Loucy (cell line): Measurements from ENCODE around the gene CCDC63.

Experiments used
- H2AFZ ChIP-seq: fragments of 200-600 bp; sonication (generic); 2 replicates; pipeline ENCODE4 v1.6.0; 2016; ENCODE audit warnings: antibody characterized with exemption, mild to moderate bottlenecking, low read length, moderate library complexity
- H3F3A ChIP-seq: fragments of 200-600 bp; 2 replicates; pipeline ENCODE4 v1.6.0; 2016; ENCODE audit warnings: antibody characterized with exemption, low read depth, mild to moderate bottlenecking
- H3K27me3 ChIP-seq: fragments of 200-600 bp; sonication (generic); 2 replicates; pipeline ENCODE4 v1.6.1; 2014; ENCODE audit warnings: low read length, mild to moderate bottlenecking; ENCODE audit not compliant: insufficient read depth, poor library complexity, severe bottlenecking
- H3K36me3 ChIP-seq: fragments of 200-600 bp; sonication (generic); 2 replicates; pipeline ENCODE4 v1.6.1; 2016; ENCODE audit warnings: low read length; ENCODE audit not compliant: insufficient read depth
- H3K4me1 ChIP-seq: fragments of 200-600 bp; sonication (generic); 2 replicates; pipeline ENCODE4 v1.5.1; 2014; ENCODE audit warnings: low read length, mild to moderate bottlenecking; ENCODE audit not compliant: insufficient read depth, poor library complexity, severe bottlenecking
- H3K4me2 ChIP-seq: fragments of 200-600 bp; sonication (generic); 2 replicates; pipeline ENCODE4 v1.6.0; 2014; ENCODE audit warnings: antibody characterized with exemption, low read length, low read depth, mild to moderate bottlenecking; ENCODE audit not compliant: poor library complexity, severe bottlenecking
- H3K4me3 ChIP-seq: fragments of 200-600 bp; sonication (generic); 2 replicates; pipeline ENCODE4 v1.5.1; 2014; ENCODE audit warnings: low read length, mild to moderate bottlenecking, mixed read lengths; ENCODE audit not compliant: poor library complexity, severe bottlenecking
- H3K79me2 ChIP-seq: fragments of 200-600 bp; sonication (generic); 2 replicates; pipeline ENCODE4 v1.6.1; 2014; ENCODE audit warnings: low read length; ENCODE audit not compliant: insufficient read depth
- H3K9ac ChIP-seq: fragments of 200-600 bp; sonication (generic); 2 replicates; pipeline ENCODE4 v1.6.0; 2014; ENCODE audit warnings: mild to moderate bottlenecking, low read depth, low read length, moderate library complexity; ENCODE audit not compliant: poor library complexity, severe bottlenecking
- H3K9me2 ChIP-seq: fragments of 200-600 bp; sonication (generic); replicated peaks from 2 replicates; pipeline ENCODE4 v1.6.1; 2016; ENCODE audit warnings: low read depth, low read length, mixed read lengths
- H3K9me3 ChIP-seq: fragments of 200-600 bp; sonication (generic); 2 replicates; pipeline ENCODE4 v1.6.1; 2014; ENCODE audit warnings: mild to moderate bottlenecking, antibody characterized with exemption, low read length, low read depth; ENCODE audit not compliant: insufficient read depth
- H4K20me1 ChIP-seq: fragments of 200-600 bp; sonication (generic); 2 replicates; pipeline ENCODE4 v1.6.0; 2014; ENCODE audit warnings: antibody characterized with exemption, low read length, mild to moderate bottlenecking; ENCODE audit not compliant: insufficient read depth, poor library complexity, severe bottlenecking
- CTCF ChIP-seq: fragments of 200-600 bp; sonication (generic); conservative IDR thresholded peaks from 2 replicates; pipeline ENCODE4 v1.5.1; 2014; ENCODE audit warnings: mild to moderate bottlenecking, antibody characterized with exemption, low read length
- EZH2phosphoT487 ChIP-seq: fragments of 200-600 bp; IDR thresholded peaks from 2 replicates; pipeline ENCODE4 v1.6.1; 2018; ENCODE audit warnings: antibody characterized with exemption, mild to moderate bottlenecking, moderate library complexity, borderline replicate concordance

CCDC63 gene

DNA sequence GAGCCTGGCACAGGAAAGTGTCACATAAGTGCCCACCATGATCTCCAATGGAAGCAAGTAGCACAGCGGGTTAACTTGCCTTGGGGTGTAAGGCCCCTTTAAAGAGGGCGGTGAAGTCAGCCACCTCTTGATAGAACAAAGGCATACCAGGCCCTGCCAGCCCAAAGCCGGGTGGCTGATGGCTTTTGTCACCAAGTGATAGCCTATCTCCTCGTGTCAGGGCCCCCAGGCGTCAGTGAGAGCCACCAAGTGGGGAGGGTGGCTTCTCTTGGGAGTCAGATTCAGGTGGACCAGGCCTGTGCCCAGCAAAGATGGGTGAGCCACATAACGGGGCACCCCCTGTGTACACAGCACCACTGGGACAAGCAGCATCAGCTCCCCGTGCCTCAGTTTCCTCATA is 81.9 kb downstream of the CCDC63 start:
- Histone ChIP-seq H3K4me1 (no peaks in the 10 kb centered on the region), H3K79me2 (no peaks in the 10 kb centered on the region), H4K20me1 (no peaks in the 10 kb centered on the region), H3K4me2 (no peak overlapping the region), H3K27me3 (no peaks in the 10 kb centered on the region), H2AFZ (no peak overlapping the region), H3F3A (no peaks in the 10 kb centered on the region), H3K9me3 (no peaks in the 10 kb centered on the region), H3K4me3 (no peak overlapping the region), H3K36me3 (no peaks in the 10 kb centered on the region), H3K9ac (no peak overlapping the region), H3K9me2 (no peaks in the 10 kb centered on the region)
- TF ChIP-seq CTCF, result no peak
- TF ChIP-seq EZH2phosphoT487, result no peak

DNA sequence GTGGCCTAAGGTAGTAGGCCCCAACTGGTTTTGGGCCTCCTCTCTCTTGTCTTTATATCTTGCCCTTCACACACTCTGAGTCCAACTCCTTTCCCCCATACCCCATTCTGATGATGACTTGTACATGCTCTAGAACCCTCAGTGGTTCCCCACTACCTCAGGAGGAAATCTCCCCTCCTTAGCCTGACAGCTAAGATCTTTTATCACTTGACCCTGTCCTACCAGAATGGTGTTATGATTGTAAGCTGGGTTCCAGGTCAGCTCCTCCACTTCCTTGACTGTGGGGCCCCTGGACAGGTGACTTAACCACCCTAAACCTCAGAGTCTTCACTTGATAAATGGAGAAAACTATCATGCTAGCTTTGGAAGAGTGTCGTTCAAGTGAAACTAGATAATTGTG is 83.0 kb downstream of the CCDC63 start:
- no peaks in the 10 kb centered on the region for H3K4me1 ChIP-seq
- no peaks in the 10 kb centered on the region for H3K79me2 ChIP-seq
- no peaks in the 10 kb centered on the region for H3K9me2 ChIP-seq
- H3K9me3 ChIP-seq, result no peaks in the 10 kb centered on the region
- H3K9ac ChIP-seq, result no peak overlapping the region
- no peak overlapping the region for H2AFZ ChIP-seq
- TF ChIP-seq EZH2phosphoT487, result no peak
- no peak for TF ChIP-seq CTCF
- no peak overlapping the region for H3K4me3 ChIP-seq
- H3K27me3 ChIP-seq, result no peaks in the 10 kb centered on the region
- no peak overlapping the region for H3K4me2 ChIP-seq
- H3K36me3 ChIP-seq, result no peaks in the 10 kb centered on the region
- H3F3A ChIP-seq, result no peaks in the 10 kb centered on the region
- no peaks in the 10 kb centered on the region for H4K20me1 ChIP-seq

- Histone ChIP-seq H3K36me3 (no peaks in the 10 kb centered on the region), H3K9ac (no peak overlapping the region), H4K20me1 (no peaks in the 10 kb centered on the region), H3K9me3 (no peaks in the 10 kb centered on the region), H3K27me3 (no peaks in the 10 kb centered on the region), H3K4me1 (no peaks in the 10 kb centered on the region), H3K9me2 (no peaks in the 10 kb centered on the region), H3K4me2 (no peak overlapping the region), H3K4me3 (no peak overlapping the region), H2AFZ (no peak overlapping the region), H3K79me2 (no peaks in the 10 kb centered on the region), H3F3A (no peaks in the 10 kb centered on the region)
- TF ChIP-seq CTCF (no peak), EZH2phosphoT487 (no peak)
Measured at GRCh38 chr12:110930348-110931314, 83.8 kb downstream of the CCDC63 start.
